Activated T-helper 1 cell treated with anti-CD3 and anti-CD28 coated beads, Interleukin-2, amount 50 U/mL, for 16 hours (primary cell): ENCODE data around the gene QRSL1.
"Not testable (repeated sequence)": the region's sequence is repeated elsewhere in the genome, so short reads cannot be mapped to it uniquely, and the experiment has no call there.

Source experiments
- DNase-seq, 2 donors: peaks; one replicate each; pipeline ENCODE4 v3.0.0-alpha.2; 2020; ENCODE audit warnings: low read depth in 1 of 2, low spot score in 1 of 2

QRSL1 gene

DNA sequence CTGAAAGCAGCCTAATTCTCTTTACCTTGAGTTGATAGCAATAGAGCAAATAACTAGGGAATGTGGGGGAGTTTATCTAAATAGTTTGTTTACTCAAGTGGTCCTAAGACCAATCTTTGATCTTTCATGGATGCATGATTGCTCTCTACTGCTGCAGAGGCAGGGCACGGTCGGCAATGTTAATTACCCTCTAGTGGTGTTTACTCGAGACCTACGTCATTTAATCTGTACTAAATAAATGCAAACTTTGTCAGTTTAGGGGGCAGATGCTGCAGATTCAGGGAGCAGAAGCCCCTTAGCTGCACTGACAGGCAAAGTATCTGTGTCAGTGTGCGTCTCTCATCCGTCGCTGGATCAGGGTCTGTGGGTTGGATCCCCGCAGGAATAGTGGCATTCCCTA, 7.0 kb upstream of the QRSL1 start:
- no peak for DNase-seq

DNA sequence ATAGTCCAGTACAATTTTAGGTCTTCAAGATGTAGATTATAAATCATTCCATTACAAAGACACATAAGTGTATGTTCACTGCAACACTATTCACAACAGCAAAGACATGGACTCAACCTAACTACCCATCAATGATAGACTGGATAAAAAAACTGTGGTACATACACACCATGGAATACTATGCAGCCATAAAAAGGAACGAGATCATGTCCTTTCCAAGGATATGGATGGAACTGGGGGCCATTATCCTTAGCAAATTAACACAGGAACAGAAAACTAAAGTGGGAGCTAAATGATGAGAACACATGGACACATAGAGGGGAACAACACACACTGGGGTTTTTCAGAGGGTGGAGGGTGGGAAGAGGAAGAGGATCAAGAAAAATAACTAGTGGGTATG, 6.3 kb upstream of the QRSL1 start:
- no peak for DNase-seq

DNA sequence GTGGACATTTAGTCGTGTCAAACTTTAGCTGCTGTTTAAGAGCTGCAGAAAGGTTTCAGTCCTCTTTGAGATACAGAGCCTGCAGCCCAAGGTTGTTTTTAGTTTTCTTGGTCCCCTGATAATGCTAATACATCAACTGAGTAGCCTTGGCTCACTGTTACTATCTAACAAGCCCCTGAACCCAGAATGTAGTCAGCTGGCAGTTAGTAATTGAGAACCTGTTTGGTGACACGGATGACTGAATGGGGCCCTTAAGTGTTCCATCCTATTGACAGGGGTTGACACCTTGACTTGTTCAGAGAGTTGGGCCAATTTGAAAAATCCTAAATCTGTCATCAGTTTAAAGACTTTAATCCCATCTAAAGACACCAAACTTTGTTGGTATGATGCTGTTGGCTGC, 2.9 kb upstream of the QRSL1 start:
- no peak for DNase-seq

DNA sequence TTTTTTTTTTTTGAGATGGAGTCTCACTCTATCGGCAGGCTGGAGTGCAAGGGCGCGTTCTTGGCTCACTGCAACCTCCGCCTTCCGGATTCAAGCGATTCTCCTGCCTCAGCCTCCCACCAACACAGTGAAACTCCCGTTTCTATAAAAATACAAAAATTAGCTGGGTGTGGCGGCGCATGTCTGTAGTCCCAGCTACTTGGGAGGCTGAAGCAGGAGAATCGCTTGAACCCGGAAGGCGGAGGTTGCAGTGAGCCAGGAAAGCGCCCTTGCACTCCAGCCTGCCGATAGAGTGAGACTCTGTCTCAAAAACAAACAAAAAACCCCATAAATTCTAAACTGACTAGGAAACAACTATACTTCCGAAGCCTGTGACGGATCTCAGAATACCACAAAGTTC, 1.6 kb upstream of the QRSL1 start:
- DNase-seq = not testable (repeated sequence)

DNA sequence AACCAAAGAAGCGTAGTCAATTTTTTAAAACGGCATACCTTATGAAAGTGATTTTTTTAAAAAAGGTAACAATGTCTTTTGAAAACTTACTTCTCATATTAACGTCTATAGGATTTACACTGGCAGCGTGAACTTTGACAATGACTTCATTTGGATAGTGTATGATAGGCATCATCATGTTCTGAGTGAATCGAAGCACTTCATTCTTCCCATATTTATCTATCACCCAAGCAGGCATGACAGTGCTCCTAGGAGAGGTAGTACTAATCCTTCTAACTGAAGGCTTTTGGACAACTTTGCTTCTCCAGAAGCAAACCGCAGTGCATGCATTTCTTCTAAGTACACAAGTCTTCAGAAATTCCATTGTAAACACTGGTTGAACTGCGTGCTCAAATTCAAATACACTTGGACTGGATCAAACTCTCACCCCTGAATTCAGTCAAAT, 698 bp upstream of the QRSL1 start:
- DNase-seq = no peak

DNA sequence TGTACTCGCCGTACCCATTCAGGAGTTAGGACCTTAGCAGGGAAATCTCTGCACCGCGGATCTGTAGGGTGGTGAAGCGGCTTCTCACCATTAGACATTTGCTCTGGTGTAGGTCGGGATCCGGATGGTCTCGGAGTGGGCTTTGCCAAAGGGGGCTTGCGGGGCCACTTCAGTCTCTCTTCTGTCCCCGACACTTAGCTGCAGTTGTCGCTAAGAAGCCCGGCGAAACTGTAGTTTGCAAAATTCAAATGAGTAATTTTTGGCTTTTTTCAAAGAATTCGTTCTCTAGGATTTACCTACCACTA, 433 bp downstream of the QRSL1 start:
- DNase-seq = no peak

DNA sequence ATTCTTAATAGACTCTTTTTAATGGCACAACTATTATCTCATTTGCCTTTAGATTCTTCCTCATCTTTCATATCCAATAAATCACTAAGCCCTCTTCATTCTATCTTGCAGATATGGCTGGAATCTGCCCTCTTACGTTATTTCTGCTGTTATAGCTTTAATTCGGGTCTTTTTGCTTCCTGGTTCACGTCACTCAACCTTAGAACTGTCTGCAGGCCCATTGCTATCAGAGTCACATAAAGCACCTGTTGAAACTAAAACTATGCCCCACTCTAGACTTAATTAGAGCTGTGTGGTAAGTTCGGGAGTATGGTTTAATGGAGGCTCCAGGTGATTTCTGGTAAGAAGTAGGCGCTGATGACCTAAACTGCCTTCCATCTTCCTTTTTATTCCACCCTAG, 988 bp downstream of the QRSL1 start:
- DNase-seq = no peak

DNA sequence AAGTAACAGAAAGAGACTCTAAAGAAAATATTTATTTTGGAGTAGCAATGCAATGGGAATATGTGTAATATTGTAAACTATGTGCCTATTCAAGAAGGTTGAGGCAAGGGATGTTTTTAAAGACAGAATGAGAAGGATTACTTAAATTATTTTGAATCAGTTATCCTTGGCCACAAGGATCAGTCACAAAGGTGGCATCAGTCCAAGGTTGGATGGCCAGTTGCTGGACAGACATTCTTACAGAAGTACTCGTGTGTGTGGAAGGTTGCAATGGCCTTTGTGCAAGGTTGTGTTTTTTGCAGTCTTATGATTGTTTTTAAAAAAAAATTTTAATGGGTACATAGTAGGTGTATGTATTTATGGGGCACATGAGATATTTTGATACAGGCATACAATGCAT, 2.0 kb downstream of the QRSL1 start:
- no peak for DNase-seq

DNA sequence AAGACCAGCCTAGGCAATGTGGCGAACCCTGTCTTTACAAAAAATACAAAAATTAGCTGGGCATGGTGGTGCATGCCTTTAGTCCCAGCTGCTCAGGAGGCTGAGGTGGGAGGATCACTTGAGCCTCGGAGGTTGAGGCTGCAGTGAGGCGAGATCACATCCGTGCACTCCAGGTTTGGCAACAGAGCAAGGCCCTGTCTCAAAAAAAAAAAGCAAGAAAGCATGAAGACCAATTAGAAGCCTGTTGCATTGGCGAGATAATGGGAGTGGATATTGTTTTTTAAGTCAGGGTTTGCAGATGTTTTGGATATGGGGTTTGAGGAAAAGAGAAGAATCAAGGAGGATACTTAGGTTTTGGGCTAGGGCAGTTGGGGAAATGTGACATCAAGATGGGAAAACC, 5.2 kb downstream of the QRSL1 start:
- DNase-seq = no peak

DNA sequence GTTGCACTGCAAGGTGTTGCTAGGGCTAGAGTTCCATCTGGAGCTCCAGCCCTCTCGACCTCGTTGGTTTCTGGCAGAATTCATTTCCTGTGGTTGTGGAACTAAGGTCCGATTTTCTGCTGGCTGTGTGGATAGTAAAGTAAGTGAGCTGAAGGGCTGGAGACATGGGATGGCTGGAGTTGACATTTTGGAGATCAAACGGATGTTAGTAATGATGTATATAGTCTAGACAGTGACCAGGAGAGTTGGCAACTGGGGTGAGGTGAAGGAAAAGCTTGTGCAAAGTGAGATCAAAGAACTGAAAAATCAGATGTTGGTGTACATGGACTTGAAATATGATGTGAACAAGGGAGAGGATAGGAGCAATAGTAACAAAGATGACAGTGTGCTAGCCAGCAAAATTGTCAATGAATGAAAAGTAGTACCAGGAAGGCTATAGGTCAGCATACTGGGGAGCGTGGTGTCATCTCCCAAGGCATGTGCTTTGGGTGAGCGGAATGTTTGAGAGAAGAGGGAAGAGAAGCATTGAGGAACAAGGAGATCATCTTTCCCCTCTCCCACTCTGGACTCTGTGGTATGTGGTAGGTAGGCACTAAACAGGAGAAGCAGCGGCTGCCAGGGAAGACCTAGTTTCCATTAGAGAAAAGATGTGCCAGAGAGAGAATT, 7.8 kb downstream of the QRSL1 start:
- DNase-seq = no peak

DNA sequence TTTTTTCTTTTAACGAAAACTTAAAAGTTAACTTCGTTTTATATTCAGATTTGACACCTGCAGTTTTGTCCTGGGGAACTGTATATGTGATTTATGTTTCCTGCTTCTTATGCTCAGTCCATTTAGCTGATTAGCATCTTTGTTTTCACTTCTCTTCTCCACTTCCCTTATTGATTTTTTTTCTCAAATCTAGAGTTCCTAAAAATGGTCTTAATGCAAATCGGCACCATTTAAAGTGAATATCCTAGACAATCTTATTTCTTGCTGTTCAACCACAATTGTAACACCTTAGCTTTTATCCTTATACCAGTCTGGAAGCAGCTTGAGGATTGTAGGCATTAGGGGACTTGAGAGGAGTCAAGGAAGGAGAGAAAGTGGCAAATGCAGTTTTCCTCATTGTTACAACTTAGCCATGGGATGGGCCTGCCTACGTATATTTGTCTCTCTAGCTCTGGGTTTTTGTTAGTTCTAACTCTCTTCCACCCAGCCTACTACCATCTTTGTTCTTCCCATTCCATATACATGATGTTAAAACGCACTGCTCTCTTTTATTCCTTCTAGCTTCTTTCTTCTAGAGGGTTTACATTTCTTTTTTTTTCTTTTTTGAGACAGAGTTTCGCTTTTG, 8.5 kb downstream of the QRSL1 start:
- DNase-seq = no peak

DNA sequence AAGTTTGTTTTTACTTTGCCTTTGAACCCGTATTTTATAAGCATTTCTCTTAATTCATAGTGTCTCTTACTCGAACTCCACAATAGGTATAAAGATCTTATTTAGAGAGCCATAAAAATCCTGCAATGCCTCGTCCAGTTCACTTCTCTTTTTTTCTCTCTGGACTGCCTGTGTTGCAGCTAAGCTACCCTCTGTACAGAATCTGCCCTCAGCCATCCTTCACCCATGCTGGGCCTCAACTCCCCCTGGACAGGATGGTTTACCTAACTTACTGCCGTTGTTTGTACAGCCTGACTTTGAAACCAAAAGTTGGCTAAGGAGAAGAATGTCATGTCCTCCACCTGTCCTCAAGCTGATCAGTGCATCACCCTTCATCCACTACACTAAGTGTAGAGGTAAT, 10.4 kb downstream of the QRSL1 start:
- DNase-seq = no peak

DNA sequence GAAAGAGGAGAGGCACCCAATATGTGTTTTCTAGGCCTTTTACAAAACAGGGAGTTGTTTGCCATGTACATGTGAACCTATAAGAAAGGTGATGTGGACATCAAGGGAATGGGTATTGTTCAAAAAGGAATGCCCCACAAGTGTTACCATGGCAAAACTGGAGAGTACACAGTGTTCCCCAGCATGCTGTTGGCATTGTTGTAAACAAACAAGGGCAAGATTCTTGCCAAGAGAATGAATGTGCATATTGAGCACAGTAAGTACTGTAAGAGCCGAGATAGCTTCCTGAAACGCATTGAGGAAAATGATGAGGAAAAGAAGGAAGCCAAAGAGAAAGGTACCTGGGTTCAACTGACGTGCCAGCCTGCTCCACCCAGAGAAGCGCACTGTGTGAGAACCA, 13.1 kb downstream of the QRSL1 start:
- no peak for DNase-seq

DNA sequence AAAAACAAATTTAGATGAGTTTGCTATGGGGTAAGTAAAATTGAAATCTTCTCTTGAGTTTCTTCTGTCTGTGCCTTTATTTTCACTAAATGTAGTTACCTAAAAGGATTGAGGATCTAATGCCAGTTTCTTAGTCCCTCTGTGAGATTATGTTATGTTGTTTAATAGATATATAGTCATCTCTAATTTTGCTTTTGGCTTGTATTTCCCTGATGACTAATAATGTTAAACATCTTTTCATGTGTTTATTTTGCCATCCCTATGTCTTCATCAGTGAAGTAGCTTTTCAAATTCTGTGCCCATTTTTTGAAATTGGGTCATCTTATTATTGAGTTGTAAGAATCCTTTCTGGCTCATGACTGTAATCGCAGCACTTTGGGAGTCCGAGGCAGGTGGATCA, 13.7 kb downstream of the QRSL1 start:
- DNase-seq = no peak

DNA sequence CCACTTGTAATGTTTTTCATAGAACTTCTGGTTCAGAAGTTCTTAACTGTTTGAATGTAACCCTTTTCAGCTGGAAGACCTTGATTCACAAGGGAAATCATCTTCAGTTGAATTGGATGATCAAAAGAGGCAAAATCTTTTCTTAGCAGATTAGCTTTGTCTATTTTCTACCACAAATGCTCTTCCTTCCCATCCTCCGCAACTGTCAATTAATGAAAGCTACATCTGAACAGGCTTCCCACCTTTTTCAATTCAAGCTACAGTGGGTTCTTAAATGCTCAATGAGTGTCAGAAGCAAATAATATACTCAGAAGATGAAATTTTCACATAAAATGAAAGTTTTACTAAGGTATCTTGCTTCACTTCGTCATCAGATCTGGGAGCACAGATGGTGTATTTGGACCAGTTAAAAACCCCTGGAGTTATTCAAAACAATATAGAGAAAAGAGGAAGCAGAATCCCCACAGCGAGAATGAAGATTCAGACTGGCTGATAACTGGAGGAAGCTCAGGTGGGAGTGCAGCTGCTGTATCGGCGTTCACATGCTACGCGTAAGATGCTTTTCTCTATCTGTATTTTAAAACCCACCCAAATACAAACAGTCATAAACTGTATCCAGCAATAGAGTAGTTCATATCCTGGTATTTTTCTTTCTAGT, 19.4 kb downstream of the QRSL1 start:
- DNase-seq = no peak

DNA sequence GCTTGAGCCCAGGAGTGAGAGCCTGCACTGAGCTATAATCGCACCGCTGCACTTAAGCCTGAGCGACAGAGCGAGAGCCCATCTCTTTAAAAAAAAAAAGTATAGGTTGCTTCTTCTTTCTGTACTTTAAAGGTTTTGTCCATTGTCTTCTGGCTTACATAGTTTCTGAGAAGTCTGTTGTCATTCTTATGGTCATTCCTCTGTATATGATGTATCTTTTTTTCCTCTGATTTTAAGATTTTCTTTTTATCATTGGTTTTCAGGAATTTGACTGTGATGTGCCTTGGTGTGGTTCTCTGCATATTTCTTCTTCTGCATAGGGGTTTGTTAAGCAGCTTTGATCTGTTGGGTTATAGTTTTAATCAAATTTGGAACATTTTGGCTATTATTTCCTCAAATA, 29.1 kb downstream of the QRSL1 start:
- DNase-seq = no peak

DNA sequence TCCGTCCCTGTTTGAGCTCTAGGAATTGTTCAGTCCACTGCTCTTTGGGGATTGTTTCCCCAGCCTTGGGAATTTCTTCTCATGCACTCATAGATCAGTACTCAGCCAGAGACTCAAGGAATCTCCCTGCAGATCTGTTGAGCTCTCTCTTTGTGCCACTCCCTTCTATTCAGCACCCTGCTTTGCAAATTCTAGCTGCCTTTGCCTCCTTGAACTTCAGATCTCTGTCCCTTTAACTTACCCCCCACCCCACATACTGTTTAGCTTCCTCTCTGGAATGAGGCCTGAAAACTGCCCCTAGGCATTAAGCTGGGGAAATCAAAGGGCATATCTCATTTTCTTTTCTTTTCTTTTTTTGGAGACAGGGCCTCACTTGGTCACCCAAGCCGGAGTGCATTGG, 30.5 kb downstream of the QRSL1 start:
- DNase-seq = no peak

DNA sequence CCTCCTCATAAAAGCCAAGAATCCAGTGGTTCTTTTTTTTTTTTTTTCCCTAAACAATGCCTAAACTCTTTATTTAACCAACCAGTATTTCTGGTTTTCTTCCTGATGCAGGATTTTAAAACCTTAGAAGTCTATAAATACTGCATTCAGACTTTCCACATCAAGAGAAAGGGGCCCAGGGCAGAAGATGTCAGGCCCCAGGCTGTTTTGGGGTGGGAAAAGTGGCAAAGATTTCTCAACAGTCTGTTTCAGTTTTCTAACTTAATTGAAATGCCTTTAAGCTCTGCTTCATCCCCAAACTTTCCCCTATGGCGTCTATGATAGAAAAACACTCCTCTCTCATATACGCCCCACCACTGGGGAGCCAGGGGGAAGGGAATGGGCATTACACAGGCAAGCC, 33.1 kb downstream of the QRSL1 start:
- DNase-seq = no peak

DNA sequence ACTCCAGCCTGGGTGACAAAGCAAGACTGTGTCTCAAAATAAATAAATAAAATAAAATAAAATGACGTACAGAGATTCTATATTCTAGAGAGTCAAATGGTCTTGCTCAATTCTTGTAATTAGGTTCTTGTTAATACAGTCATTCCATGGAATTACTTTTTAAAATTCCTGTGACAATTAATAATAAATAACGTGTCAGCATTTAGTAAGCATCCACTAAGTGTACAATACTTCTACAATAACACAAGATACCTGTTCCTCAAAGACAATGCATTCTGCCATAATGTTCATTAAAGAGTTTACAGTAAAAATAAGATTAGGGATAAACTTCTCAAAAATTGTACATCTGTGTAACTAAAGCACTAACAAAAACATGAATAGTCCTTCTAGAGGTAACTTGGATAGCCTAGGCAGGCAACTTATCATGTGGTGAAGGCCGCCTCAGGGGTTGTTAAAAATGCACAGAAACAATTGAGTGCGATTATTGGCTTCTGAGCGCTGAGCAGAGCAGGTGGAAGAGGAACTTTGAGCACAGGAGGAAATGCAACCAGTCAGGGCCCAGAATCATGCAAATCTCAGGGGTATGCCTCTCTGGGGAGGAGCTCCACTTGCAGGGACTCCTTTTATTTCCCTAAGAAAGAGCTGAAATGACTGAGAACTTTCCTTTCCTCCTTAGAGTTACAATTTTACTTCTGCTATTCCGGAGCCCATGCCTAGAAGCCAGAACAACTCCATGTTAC, 37.1 kb downstream of the QRSL1 start:
- no peak for DNase-seq

DNA sequence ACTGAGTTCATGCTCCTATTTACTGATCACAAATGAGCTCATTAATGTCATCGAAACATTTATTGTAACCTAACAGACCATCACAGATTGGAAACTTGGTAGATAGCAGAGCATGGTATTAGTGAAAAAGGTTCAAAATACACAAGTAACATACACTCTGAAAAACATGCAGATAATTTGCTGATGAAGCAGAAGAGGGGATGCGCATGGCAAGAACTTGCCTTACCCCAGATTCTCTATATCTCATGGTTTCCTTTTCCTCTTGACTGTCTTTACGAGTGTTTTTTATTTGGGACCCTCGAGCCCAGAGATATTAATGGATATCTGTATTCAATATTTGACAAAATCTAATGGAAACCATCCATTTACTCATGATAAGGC, 37.6 kb downstream of the QRSL1 start:
- DNase-seq = no peak

DNA sequence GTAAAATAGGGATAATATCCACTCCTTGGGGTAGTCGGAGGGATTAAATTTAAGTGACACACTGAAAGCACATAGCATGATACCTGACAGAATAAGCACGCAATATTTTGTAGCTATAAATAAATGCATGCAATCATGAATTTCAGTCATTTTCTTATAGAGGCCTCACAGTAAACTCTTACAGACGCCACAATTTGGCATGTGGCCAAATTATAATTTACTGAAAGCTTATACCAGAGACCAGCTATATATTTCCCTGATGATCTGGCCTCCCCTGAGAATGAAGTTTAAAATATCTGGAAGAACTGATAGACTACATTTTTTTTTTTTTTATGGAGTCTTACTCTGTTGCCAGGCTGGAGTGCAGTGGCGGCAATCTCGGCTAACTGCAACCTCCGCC, 40.9 kb downstream of the QRSL1 start:
- no peak for DNase-seq

DNA sequence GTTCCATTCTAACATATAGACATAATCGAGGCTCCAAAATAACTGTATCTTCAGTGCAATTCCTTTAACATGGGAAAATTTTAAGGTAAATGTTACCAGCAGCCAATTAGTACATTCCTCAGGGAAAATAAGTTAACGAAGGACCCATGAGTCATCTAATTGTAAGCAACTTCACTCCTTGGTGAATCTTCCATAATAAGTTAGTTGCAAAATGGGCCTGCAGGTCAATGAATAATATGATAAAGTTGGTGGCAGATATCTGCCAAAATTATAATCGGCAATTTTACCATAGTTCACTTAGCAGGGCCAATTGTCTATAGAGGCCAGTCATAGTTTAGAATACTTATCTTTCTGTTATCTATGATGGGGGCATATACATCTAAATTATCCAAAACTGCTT, 42.3 kb downstream of the QRSL1 start:
- no peak for DNase-seq
